HFF-Myc (cell line): ENCODE measurements around the gene ZNF341.

Experiments used
- DNase-seq: peaks from one replicate; pipeline ENCODE4 v3.0.0-alpha.2; 2011; ENCODE audit warnings: low read depth; ENCODE audit errors: extremely low read depth
- H3K4me3 ChIP-seq: replicated peaks from 2 replicates; pipeline ENCODE4 v1.5.1; 2011; ENCODE audit warnings: low read depth, mild to moderate bottlenecking, control low read depth, low read length
- TF ChIP-seq, protein P1 (sequence below): IDR thresholded peaks from 2 replicates; pipeline ENCODE4 v1.5.1; 2012; ENCODE audit warnings: mild to moderate bottlenecking, low read depth, low read length, control low read depth; ENCODE audit errors: missing control alignments

The ZNF341 gene

DNA sequence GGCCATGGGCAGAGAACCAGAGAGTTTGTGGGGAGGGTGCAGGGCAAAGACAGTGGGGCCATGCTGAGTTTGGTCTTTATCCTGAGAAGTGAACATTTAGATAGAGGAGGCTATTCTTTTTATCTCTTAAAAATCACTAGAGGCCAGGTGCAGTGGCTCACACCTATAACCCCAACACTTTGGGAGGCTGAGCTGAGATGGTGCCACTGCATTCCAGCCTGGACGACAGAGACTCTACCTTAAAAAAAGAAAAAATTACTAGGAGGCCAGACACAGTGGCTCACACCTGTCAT, 20.4 kb upstream of the ZNF341 start:
- DNase-seq = no peak
- no peak overlapping the region for H3K4me3 ChIP-seq
- TF ChIP-seq, protein P1, sequence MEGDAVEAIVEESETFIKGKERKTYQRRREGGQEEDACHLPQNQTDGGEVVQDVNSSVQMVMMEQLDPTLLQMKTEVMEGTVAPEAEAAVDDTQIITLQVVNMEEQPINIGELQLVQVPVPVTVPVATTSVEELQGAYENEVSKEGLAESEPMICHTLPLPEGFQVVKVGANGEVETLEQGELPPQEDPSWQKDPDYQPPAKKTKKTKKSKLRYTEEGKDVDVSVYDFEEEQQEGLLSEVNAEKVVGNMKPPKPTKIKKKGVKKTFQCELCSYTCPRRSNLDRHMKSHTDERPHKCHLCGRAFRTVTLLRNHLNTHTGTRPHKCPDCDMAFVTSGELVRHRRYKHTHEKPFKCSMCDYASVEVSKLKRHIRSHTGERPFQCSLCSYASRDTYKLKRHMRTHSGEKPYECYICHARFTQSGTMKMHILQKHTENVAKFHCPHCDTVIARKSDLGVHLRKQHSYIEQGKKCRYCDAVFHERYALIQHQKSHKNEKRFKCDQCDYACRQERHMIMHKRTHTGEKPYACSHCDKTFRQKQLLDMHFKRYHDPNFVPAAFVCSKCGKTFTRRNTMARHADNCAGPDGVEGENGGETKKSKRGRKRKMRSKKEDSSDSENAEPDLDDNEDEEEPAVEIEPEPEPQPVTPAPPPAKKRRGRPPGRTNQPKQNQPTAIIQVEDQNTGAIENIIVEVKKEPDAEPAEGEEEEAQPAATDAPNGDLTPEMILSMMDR = no peak

DNA sequence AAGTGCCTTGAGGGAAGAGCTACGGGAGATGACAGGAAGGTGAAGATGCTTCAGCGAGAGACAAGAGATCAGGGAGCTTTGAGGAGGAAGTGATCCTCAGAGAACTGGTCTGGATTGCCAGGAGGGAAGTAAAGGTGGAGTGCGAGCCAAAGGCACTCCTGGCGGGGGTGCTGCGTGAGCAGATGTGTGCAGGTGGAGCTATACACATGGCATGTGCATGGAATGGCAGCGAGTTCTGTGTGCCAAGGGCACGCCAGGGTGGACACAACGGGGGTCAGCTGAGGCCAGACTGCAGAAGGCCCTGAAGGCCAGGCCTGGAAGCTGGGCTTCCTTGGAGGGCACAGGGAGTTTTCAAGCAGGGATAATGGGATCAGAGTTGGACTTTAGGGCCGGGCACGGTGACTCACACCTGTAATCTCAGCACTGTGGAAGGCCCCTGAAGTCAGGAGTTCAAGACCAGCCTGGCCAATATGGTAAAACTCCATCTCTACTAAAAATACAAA, 17.9 kb upstream of the ZNF341 start:
- no peak for DNase-seq
- TF ChIP-seq, protein P1 = no peak
- no peak overlapping the region for H3K4me3 ChIP-seq

DNA sequence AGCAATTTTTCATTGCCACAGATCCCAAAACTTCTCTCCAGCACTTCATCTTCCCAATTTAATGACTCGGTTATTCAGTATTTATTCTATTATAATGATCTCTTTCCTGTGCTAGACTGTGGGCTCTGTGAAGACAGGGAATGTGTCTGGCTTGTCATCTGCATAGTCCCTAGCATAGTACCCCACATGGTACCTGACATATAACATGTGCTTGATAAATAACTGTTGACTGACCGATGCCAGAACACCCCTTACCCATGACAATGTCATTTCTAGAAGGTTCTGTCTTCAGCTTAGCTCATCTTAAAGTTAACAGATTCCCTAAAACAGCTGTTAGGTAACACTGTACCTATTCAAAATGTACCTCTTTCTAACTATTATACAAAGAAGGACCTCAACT, 15.3 kb upstream of the ZNF341 start:
- TF ChIP-seq, protein P1 = no peak
- H3K4me3 ChIP-seq = no peak overlapping the region
- DNase-seq = no peak

DNA sequence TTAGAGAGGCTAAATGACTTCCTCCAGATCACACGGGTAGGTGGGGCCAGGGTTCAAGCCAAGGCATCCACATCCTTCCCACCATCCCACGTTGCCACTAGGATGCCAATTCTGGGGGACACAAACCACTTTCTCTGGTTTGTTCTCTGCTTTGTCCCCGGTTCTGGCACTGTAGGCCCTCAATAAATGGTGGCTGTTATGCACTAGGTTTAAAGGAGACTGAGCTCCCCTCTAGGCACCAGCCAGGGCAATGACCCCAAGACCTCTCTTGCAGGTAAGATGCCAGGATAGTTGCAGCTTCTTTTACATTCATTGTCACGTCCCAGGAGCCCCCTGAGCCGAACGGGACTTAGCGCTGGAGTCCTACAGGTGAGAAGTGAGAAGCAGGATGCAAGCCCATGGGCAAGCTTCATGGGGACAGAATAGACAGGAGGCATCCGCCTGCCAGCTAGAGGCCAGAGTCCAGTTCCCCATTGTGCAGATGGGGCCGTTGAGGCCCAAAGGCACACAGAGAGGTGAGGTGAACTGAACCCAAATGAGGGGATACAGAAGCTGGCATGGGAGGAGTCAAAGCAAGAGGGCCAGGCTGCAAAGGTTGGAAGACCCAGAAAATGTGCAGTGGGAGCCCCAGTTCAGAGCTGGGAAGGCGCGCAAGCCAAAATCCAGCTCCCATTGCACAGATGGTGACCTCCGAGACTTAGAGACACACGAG, 12.4 kb upstream of the ZNF341 start:
- no peak for DNase-seq
- H3K4me3 ChIP-seq = peak overlapping the region; percentile 69
- TF ChIP-seq, protein P1 = no peak

DNA sequence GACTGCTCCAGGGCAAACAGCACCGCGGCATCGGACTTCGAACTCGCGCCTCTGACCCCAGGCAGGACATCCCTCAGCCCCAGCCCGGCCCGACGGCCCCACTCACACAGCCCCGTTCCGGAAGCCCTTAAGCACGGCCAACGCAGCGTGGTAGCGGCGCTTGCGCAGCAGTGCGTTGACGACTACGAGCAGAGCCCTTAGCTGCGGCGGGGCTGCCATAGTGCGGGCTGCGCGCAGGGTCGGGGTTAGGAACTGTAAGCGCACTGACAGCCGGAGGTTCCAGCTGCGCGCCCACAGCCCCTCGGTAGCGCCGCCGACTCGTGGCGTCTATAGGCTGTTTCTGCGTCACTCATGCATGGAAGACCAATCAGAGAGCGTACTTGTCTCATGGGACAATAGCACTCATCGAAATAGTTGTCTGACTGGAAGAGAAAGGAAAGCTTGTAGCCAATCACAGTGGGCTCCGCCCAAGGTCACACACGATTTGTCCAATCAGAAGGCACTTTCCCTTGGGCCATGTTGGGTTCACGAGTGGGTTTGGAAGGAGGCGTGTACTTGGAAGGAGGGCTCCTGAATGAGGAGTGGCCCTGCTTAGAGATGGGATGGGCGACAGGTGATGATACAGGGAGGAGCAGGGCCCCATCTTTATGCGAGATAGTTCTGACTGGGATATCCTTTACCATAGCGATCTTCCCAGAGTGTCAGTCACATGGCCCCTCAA, 11.6 kb upstream of the ZNF341 start, which contains the start of gene PXMP4:
PXMP4 (minus strand) TSS at position 322 of the 721 bp plus-strand sequence; CDS start at position 219, 103 bp downstream.
- DNase-seq = peak; percentile 97
- peak within 1 kb of the TSS; percentile 69 for H3K4me3 ChIP-seq
- TF ChIP-seq, protein P1 = no peak

DNA sequence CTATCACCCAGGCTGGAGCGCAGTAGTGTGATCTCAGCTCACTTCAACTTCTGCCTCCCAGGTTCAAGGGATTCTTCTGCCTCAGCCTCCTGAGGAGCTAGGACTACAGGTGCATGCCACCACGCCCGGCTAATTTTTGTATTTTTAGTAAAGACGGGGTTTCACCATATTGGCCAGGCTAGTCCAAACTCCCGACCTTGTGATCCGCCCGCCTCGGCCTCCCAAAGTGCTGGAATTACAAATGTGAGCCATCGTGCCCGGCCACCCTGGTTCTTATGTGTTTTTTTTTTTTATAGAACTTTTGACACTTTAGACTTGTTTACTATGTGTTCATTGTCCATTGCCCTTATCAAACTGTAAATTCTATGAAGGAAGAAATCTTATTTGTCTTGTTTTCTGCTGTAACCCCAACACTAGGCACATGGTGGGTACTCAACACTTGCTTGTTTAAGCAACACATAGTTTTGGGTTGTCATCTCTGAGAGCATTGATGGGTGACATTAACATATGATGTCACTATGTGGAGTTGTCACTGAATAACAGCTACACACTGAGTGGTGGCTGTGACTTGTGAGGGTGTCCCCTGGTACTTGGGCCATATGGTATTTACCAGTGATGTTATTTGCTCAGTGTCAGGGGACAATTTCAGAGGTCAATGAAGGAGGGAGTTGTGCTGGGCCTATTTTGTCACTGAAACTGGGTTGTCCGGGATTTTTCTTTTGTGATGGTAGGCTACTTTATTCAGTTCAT, 10.2 kb upstream of the ZNF341 start:
- no peak for DNase-seq
- TF ChIP-seq, protein P1 = no peak
- H3K4me3 ChIP-seq = no peak overlapping the region
